Memory B cell (primary cell): ENCODE measurements around the gene CRIM1.

ENCODE experiments used
- ATAC-seq: fragments of 150-1000 bp; cut with Tn5 transposase; 2 replicates; pipeline ENCODE4 v1.10.0; 2021; ENCODE audit warnings: low read depth, mild to moderate bottlenecking, moderate library complexity
- DNase-seq, 2 donors: peaks; one replicate each; pipeline ENCODE4 v3.0.0; 2022; ENCODE audit warnings: low spot score in 2 of 2
- H3K27ac Mint-ChIP-seq: one replicate; pipeline ENCODE4 v1.8.0; 2022; ENCODE audit warnings: mild to moderate bottlenecking, moderate library complexity, mixed read lengths
- H3K27me3 Mint-ChIP-seq: one replicate; pipeline ENCODE4 v1.8.0; 2022; ENCODE audit warnings: mixed read lengths
- H3K36me3 Mint-ChIP-seq: one replicate; pipeline ENCODE4 v1.8.0; 2022; ENCODE audit warnings: mild to moderate bottlenecking, mixed read lengths
- H3K4me1 Mint-ChIP-seq: one replicate; pipeline ENCODE4 v1.8.0; 2022; ENCODE audit warnings: mixed read lengths
- H3K4me3 Mint-ChIP-seq: one replicate; pipeline ENCODE4 v1.8.0; 2022; ENCODE audit warnings: mild to moderate bottlenecking, moderate library complexity, mixed read lengths
- H3K9me3 Mint-ChIP-seq: one replicate; pipeline ENCODE4 v1.8.0; 2022; ENCODE audit warnings: mixed read lengths

Gene CRIM1

GRCh38 chr2:36550006-36550405 lies 194.4 kb downstream of the CRIM1 start:
- H3K9me3 Mint-ChIP-seq: no peaks in the 10 kb centered on the region
- no peaks in the 10 kb centered on the region for H3K4me1 Mint-ChIP-seq
- no peak overlapping the region for H3K27ac Mint-ChIP-seq
- H3K27me3 Mint-ChIP-seq: no peaks in the 10 kb centered on the region
- ATAC-seq: no peak
- DNase-seq: no peak
- H3K36me3 Mint-ChIP-seq: peaks cover 34% of the 10 kb centered on the region
- no peak overlapping the region for H3K4me3 Mint-ChIP-seq

GRCh38 chr2:36553683-36554082 lies 198.1 kb downstream of the CRIM1 start:
- DNase-seq (no peak), ATAC-seq (no peak)
- peaks cover 25% of the 10 kb centered on the region for H3K36me3 Mint-ChIP-seq
- no peaks in the 10 kb centered on the region for H3K4me1 Mint-ChIP-seq
- no peak overlapping the region for H3K27ac Mint-ChIP-seq
- no peaks in the 10 kb centered on the region for H3K9me3 Mint-ChIP-seq
- H3K27me3 Mint-ChIP-seq: no peaks in the 10 kb centered on the region
- no peak overlapping the region for H3K4me3 Mint-ChIP-seq

- peaks cover 28% of the 10 kb centered on the region for H3K36me3 Mint-ChIP-seq
- H3K9me3 Mint-ChIP-seq: no peaks in the 10 kb centered on the region
- H3K27me3 Mint-ChIP-seq: no peaks in the 10 kb centered on the region
- DNase-seq (no peak), ATAC-seq (no peak)
- H3K27ac Mint-ChIP-seq: no peak overlapping the region
- H3K4me3 Mint-ChIP-seq: no peak overlapping the region
- no peaks in the 10 kb centered on the region for H3K4me1 Mint-ChIP-seq
Observed at GRCh38 chr2:36554531-36554930, 199.0 kb downstream of the CRIM1 start.

- no peak overlapping the region for H3K27ac Mint-ChIP-seq
- no peaks in the 10 kb centered on the region for H3K4me1 Mint-ChIP-seq
- H3K4me3 Mint-ChIP-seq: no peak overlapping the region
- H3K36me3 Mint-ChIP-seq: peaks cover 29% of the 10 kb centered on the region
- H3K27me3 Mint-ChIP-seq: no peaks in the 10 kb centered on the region
- ATAC-seq: no peak
- no peak for DNase-seq
- H3K9me3 Mint-ChIP-seq: no peaks in the 10 kb centered on the region
Observed at GRCh38 chr2:36555789-36556188, 200.2 kb downstream of the CRIM1 start.

- no peak for DNase-seq
- no peak for ATAC-seq
- Mint-ChIP-seq H3K27ac (no peak overlapping the region), H3K27me3 (no peaks in the 10 kb centered on the region), H3K4me3 (no peak overlapping the region), H3K4me1 (no peaks in the 10 kb centered on the region), H3K9me3 (no peaks in the 10 kb centered on the region), H3K36me3 (peaks cover 28% of the 10 kb centered on the region)
Observed at GRCh38 chr2:36556842-36557241, 201.3 kb downstream of the CRIM1 start.

- no peak for DNase-seq
- Mint-ChIP-seq H3K36me3 (peaks cover 28% of the 10 kb centered on the region), H3K9me3 (no peaks in the 10 kb centered on the region), H3K27me3 (no peaks in the 10 kb centered on the region), H3K4me3 (no peak overlapping the region), H3K27ac (no peak overlapping the region), H3K4me1 (no peaks in the 10 kb centered on the region)
- no peak for ATAC-seq
Observed at GRCh38 chr2:36559221-36559942, 203.8 kb downstream of the CRIM1 start.

GRCh38 chr2:36560726-36561125 lies 205.1 kb downstream of the CRIM1 start:
- no peak for ATAC-seq
- H3K36me3 Mint-ChIP-seq: peaks cover 31% of the 10 kb centered on the region

GRCh38 chr2:36561237-36561944 lies 205.8 kb downstream of the CRIM1 start:
- Mint-ChIP-seq H3K27ac (no peak overlapping the region), H3K4me3 (no peak overlapping the region), H3K27me3 (no peaks in the 10 kb centered on the region), H3K4me1 (no peaks in the 10 kb centered on the region), H3K36me3 (peaks cover 33% of the 10 kb centered on the region), H3K9me3 (no peaks in the 10 kb centered on the region)
- ATAC-seq (no peak), DNase-seq (no peak)

More at GRCh38 chr2:36560726-36561125, 205.1 kb downstream of the CRIM1 start:
- no peak overlapping the region for H3K4me3 Mint-ChIP-seq
- no peaks in the 10 kb centered on the region for H3K27me3 Mint-ChIP-seq
- no peaks in the 10 kb centered on the region for H3K9me3 Mint-ChIP-seq
- no peak overlapping the region for H3K27ac Mint-ChIP-seq
- no peak for DNase-seq
- H3K4me1 Mint-ChIP-seq: no peaks in the 10 kb centered on the region

GRCh38 chr2:36562240-36562639 lies 206.7 kb downstream of the CRIM1 start:
- no peak overlapping the region for H3K4me3 Mint-ChIP-seq
- peaks cover 38% of the 10 kb centered on the region for H3K36me3 Mint-ChIP-seq
- DNase-seq (no peak), ATAC-seq (no peak)
- no peaks in the 10 kb centered on the region for H3K9me3 Mint-ChIP-seq
- no peaks in the 10 kb centered on the region for H3K4me1 Mint-ChIP-seq
- H3K27ac Mint-ChIP-seq: no peak overlapping the region
- no peaks in the 10 kb centered on the region for H3K27me3 Mint-ChIP-seq

- Mint-ChIP-seq H3K27me3 (no peaks in the 10 kb centered on the region), H3K27ac (no peak overlapping the region), H3K36me3 (peaks cover 40% of the 10 kb centered on the region), H3K4me1 (no peaks in the 10 kb centered on the region), H3K9me3 (no peaks in the 10 kb centered on the region), H3K4me3 (no peak overlapping the region)
- no peak for DNase-seq
- ATAC-seq: no peak
Observed at GRCh38 chr2:36562973-36563532, 207.5 kb downstream of the CRIM1 start.

GRCh38 chr2:36564377-36564930 lies 208.9 kb downstream of the CRIM1 start:
- no peak for ATAC-seq
- Mint-ChIP-seq H3K4me3 (no peak overlapping the region), H3K36me3 (peaks cover 38% of the 10 kb centered on the region), H3K27ac (no peak overlapping the region), H3K27me3 (no peaks in the 10 kb centered on the region), H3K9me3 (no peaks in the 10 kb centered on the region), H3K4me1 (no peaks in the 10 kb centered on the region)
- DNase-seq: no peak

- DNase-seq (no peak), ATAC-seq (no peak)
- Mint-ChIP-seq H3K27me3 (no peaks in the 10 kb centered on the region), H3K4me3 (no peak overlapping the region), H3K36me3 (peaks cover 33% of the 10 kb centered on the region), H3K27ac (no peak overlapping the region), H3K9me3 (no peaks in the 10 kb centered on the region), H3K4me1 (no peaks in the 10 kb centered on the region)
Observed at GRCh38 chr2:36565712-36566111, 210.1 kb downstream of the CRIM1 start.

- Mint-ChIP-seq H3K27me3 (no peaks in the 10 kb centered on the region), H3K4me1 (no peaks in the 10 kb centered on the region), H3K9me3 (no peaks in the 10 kb centered on the region), H3K36me3 (peaks cover 31% of the 10 kb centered on the region), H3K4me3 (no peak overlapping the region), H3K27ac (no peak overlapping the region)
- DNase-seq (no peak), ATAC-seq (no peak)
Observed at GRCh38 chr2:36566887-36567286, 211.3 kb downstream of the CRIM1 start.

GRCh38 chr2:36567711-36568408 lies 212.3 kb downstream of the CRIM1 start:
- DNase-seq: no peak
- H3K27me3 Mint-ChIP-seq: no peaks in the 10 kb centered on the region
- no peaks in the 10 kb centered on the region for H3K4me1 Mint-ChIP-seq
- H3K36me3 Mint-ChIP-seq: peaks cover 34% of the 10 kb centered on the region
- no peak overlapping the region for H3K27ac Mint-ChIP-seq
- no peak overlapping the region for H3K4me3 Mint-ChIP-seq
- ATAC-seq: no peak
- H3K9me3 Mint-ChIP-seq: no peaks in the 10 kb centered on the region
